ENCODE results near the gene HSF2.
A peak's percentile ranks its signal among the peaks of the same experiment; 100 is the strongest.

Gene HSF2

DNA sequence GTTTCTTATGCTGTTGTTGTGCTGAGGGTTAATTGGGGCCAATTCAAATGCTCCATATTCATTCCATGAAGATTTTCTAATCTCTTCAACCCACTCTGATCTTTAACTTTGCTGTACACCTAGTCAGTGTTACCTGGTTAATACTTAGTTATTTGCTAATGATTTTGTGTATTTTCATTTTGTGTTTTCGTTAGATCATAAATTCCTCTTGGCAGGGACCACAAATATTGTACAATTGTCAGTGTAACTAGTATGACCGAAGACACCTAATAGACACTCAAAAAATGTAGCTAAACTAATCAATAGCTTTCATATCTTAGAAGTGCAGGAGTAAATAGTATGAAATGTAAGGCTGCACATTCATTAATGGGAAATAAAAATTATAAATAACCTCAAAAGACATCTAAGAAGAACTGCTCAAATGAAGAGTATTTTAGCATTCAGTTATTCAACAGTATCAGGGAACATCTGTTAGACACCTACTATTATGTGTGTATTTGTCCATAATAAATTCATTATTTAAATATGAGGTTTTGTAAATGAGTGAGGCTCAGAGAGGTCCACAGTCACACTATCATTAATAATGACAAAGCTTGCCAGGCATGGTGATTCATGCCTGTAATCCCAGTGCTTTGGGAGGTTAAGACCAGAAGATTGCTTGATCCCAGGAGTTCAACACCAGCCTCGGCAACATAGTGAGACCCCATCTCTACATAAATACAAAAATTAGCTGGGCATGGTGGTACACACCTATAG, 13.4 kb upstream of the HSF2 start:
- no peak overlapping the region for H3K4me3 ChIP-seq (ENCODE audit: low read length)
- TF ChIP-seq ZNF274 (IDR thresholded peaks at IDR 0.05; ENCODE audit: low read depth, low read length) = no peak

DNA sequence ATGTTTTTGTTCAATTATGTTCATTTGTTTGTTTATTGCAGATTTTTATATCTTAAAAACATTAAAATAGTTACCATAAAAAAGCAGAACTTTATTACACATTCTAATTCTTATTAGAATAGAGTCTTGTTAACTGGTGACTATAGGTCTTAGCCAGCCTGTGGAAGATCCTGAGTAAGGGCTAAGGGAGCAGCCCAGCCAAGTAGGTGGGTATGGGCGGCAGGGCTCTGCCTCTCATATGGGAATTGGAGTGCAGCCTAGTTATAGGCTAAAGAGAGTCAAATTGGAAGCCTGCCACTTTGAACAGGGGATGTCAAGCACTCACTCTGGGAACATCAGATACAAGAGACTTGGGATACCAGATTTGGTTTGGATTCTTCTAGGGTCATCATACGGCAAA, 10.5 kb upstream of the HSF2 start:
- TF ChIP-seq ZNF274 (IDR thresholded peaks at IDR 0.05; ENCODE audit: low read depth, low read length) = no peak
- H3K4me3 ChIP-seq (ENCODE audit: low read length) = no peak overlapping the region

DNA sequence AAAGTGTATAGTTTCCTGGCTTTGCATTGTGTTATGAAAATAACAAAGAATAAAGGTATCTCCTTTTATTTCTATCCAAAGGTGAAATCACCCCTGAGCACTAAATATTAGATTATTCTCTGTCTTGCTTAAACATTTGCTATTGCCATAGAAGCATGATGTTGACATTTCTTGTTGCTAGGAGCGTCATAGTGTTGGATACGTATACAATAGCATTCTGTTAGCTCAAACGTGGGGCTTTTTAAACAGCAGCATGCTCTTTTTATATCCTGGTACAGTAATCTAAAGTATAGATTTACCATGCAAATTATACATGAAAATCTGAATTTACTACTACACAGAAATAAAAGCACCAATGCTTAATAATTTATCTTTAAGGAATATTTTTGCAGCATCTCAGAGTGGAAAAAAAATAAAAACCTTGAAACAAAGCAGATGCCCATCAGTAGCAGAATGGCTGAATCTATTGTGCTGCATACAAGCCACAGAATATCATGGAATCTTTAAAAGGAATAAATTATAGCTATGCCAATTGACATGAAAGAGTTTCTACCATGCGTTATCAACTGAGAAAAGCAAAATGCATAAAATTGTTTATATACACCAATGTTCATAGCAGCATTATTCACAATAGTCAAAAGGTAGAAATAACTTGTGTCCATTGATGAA, 9.6 kb upstream of the HSF2 start:
- H3K4me3 ChIP-seq (ENCODE audit: low read length) = no peak overlapping the region
- TF ChIP-seq ZNF274 (IDR thresholded peaks at IDR 0.05; ENCODE audit: low read depth, low read length) = no peak

DNA sequence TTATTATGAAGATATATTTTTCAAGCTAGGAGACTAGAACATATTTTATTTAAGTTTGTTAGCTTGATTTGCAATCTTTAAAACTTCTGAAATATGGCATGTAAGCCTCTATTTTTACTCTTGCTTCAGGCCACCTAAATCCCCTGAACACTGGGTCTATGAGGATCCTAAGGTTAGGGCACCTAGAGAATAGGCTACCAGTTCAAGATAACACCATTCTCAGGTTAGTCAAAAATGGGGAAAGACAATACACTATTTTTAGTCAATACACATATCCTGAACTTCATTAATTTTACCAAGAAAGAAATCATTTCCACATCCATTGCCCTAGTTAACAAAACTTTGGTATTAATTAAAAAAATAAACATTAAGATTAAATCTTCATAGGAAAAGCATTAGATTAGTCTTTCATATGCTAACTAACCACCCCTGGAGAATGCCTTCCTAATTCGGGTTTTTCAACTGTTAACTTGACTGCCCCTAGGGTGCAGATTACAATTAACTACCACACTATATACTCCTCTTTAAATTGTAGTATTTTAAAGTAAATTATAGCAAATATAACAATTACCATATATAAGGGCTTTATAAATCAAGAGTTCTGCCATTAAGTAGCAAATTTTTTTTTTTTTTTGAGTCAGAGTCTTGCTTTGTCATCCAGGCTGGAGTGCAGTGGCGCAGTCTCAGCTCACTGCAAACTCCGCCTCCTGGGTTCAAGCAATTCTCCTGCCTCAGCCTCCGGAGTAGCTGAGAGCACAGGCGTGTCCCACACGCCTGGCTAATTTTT, 6.7 kb upstream of the HSF2 start:
- no peak for TF ChIP-seq ZNF274 (IDR thresholded peaks at IDR 0.05; ENCODE audit: low read depth, low read length)
- H3K4me3 ChIP-seq (ENCODE audit: low read length) = no peak overlapping the region

DNA sequence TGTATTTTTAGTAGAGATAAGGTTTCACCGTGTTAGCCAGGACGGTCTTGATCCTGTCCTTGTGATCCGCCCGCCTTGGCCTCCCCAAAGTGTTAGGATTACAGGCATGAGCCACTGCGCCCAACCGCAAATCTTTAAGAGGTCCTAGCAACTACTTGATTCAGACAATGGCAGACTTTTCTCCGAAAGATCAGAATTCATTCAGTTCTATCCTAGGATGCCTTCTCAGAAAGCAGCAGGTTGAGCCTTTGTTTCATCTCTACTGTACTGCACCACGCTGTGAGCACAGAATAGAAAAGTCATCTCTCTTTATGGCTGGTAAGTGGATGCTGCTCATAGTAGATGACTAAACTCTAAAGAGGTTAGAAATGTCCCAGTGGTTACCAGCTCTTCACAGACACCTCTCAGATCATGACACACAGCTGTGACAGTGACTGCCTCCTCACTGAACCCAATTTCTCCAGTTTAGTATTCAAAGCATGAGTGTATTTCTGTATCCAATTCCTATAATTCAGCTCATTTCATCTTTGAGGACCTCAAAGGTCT, 6.0 kb upstream of the HSF2 start:
- no peak for TF ChIP-seq ZNF274 (IDR thresholded peaks at IDR 0.05; ENCODE audit: low read depth, low read length)
- H3K4me3 ChIP-seq (ENCODE audit: low read length) = no peak overlapping the region

DNA sequence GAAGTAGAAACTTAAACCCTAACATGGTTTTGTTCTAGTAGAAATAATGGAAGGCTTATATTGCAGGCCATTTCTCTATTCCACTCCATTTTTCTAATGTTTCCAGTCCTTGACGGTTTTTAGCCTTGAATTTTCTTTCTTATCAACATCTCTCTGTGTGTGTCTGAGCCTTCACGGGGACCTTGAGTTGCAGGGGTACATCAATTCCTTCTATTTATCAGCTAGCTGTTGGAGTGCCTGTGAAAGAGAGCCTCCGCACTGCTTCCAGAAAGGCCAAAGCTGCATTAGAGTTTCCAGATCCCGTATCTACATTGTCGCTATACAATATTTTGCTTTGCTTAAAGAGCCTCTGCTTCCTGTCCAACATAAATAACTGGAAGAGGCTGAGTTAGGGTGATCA, 5.4 kb upstream of the HSF2 start:
- no peak for TF ChIP-seq ZNF274 (IDR thresholded peaks at IDR 0.05; ENCODE audit: low read depth, low read length)
- H3K4me3 ChIP-seq (ENCODE audit: low read length) = no peak overlapping the region

DNA sequence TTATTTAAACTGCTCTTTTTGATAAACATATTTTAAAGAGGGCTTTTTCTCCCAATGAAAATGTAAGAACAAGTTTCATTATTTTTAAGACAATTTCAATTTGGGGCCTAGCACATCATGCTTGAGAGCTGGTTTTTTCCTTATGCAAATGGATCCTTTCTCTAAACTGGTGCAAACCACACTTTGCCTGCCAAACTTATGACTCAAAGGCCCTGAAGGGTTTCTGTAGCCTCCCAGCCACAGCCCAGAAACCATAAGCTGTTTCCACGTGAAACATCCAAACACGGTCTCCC, 451 bp upstream of the HSF2 start:
- H3K4me3 ChIP-seq (ENCODE audit: low read length) = peak overlapping the region; percentile 70

DNA sequence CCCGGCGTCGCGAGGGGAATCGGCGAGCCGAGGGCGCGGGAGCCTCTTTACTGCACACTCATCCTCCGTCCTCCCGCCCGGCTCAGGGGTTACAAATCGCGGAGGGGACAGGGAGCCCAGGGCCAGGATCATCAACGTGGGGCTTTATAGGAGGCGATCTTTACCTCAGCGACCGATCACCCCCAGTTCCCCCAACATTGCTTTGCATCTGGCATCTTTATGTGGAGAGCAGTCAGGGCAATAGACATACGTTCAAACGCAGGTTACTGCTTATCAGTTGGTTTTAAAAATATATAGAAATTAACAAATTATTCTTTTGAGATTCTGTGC, 634 bp downstream of the HSF2 start:
- H3K4me3 ChIP-seq (ENCODE audit: low read length) = peak overlapping the region; percentile 77

More for the DNA sequence above, 451 bp upstream of the HSF2 start:
- TF ChIP-seq ZNF274 (IDR thresholded peaks at IDR 0.05; ENCODE audit: low read depth, low read length) = no peak

DNA sequence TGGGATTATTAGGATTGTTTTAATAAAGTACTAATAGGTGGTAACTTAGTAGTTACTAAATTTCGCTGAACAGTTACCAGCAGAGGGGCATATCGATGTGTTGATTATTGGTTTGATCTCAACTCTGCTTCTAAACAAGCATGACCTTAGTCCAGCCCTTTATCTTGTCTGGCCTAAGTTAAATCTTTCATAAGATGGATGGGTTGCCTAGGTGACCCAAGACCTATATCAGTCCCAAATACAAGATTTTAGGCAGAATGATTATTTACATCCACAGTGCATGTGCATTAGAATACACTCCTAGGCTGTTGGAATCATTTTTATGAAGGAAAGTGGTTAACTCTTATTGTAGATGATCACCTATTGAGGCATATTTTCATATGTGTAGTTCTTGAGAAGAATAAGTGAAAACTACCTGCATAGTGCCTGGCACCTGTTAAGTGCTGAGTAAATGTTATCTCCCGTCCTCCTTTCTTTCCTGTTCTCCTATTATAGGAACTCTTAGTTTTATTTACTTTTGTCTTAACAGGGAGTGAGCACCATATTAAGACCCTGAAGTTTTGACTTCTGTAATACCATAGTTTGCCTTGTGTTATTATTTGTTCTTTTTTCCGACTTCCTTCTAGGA, 1.1 kb downstream of the HSF2 start:
- peak overlapping the region; percentile 77 for H3K4me3 ChIP-seq (ENCODE audit: low read length)
- TF ChIP-seq ZNF274 (IDR thresholded peaks at IDR 0.05; ENCODE audit: low read depth, low read length) = no peak

More for the DNA sequence above, 634 bp downstream of the HSF2 start:
- no peak for TF ChIP-seq ZNF274 (IDR thresholded peaks at IDR 0.05; ENCODE audit: low read depth, low read length)

DNA sequence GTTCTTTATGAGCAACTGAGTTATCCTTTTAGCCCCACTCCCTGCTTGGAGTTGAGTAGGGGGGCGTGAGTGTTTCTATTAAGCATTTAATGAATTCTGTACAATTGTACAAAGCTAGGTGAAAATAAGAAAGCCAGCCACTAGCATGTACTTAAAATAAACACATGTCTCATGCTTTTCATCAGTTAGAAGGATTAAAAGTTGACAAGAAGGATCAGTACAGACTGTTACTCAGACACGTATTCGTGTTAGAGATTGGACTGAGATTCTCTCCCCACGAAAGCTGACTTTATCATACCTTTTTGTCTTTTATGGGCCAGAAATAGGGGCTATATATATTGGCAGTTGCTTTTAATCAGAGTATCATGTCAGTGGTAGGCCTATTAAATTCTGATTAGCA, 1.7 kb downstream of the HSF2 start:
- peak overlapping the region; percentile 77; the same call in 1 of the 2 replicates for H3K4me3 ChIP-seq (ENCODE audit: low read length)

DNA sequence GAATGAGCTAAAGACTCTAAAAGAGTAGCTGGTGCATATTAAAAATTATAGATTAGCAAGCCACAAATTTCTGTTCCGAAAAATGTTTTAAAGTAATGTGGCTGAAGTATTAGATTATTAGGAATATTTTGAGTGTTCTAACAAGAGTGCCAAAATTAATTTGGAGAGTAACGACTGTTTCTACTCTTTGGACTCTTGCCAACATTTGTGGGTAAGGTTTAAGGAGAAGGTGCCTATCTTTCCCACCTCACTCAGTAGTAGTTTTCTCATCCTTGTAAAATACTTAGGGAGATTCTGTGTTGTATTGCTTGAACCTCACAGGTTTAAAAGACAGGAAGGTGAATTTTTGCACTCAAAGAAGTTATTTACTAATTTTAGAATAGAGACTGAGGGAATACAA, 5.0 kb downstream of the HSF2 start:
- TF ChIP-seq ZNF274 (IDR thresholded peaks at IDR 0.05; ENCODE audit: low read depth, low read length) = no peak
- no peak overlapping the region for H3K4me3 ChIP-seq (ENCODE audit: low read length)

More for the DNA sequence above, 1.7 kb downstream of the HSF2 start:
- no peak for TF ChIP-seq ZNF274 (IDR thresholded peaks at IDR 0.05; ENCODE audit: low read depth, low read length)

DNA sequence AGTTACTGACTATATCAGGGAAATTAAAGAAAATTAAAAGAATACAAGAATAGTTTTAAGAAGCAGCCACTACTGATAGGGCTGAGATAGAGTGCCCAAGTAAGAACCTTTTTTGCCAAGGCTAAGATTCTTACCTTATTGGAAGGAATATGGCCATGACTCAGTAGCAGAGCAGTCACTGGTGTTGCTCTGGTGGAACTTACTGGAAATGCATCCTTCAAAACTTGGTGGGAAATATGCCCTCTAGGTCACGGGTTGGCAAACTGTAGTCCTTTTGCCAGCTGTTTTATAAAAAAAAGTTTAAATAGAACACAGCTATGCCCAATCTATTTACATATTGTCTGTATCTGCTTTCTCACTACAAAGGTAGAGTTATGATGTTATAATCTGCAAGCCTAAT, 6.0 kb downstream of the HSF2 start:
- no peak for TF ChIP-seq ZNF274 (IDR thresholded peaks at IDR 0.05; ENCODE audit: low read depth, low read length)
- H3K4me3 ChIP-seq (ENCODE audit: low read length) = no peak overlapping the region

DNA sequence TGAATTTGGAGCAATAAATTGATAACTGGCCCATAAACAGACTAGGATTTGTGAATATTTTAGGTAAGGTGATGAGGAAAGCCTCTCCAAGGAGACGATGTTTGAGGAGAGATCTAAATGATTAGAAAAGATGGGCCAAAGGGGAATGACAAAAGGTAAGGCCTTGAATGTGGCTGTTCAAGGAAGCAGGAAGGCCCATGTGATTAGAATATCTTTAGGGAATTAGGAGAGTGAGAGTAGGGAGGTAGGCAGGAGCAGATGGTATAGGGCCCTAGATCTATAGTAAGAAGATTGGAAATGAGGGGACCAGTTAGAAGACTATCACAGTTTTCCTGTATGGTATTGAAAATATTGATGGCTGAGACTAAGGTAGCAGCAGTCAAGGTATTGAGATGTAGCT, 6.7 kb downstream of the HSF2 start:
- no peak overlapping the region for H3K4me3 ChIP-seq (ENCODE audit: low read length)

DNA sequence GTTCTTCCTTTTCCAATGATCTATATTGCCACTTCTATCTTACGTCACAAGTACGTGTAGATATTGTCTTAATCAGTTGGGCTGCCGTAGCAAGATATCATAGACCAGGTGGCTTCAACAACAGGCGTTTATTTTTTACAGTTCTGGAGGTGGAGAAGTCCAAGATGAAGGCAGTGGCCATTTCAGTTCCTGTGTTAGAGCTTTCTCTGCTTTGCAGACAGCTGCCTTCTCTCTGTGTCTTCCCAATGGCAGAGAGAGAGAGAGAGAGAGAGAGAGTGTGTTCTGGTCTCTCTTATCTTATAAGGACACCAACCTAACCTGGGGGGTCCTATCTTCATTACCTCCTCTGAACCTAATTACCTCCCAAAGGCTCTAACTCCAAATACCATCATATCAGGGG, 8.3 kb downstream of the HSF2 start:
- TF ChIP-seq ZNF274 (IDR thresholded peaks at IDR 0.05; ENCODE audit: low read depth, low read length) = no peak
- H3K4me3 ChIP-seq (ENCODE audit: low read length) = no peak overlapping the region

More for the DNA sequence above, 6.7 kb downstream of the HSF2 start:
- no peak for TF ChIP-seq ZNF274 (IDR thresholded peaks at IDR 0.05; ENCODE audit: low read depth, low read length)
